ENCODE data around the gene AREL1. TPM values are rescaled to one million over a fixed set of nuclear protein-coding genes. Genes with fewer than 3 reads are reported as not detected.

Gene AREL1
- total RNA-seq, 1 experiment from 2014 or later: 44.7 TPM

DNA sequence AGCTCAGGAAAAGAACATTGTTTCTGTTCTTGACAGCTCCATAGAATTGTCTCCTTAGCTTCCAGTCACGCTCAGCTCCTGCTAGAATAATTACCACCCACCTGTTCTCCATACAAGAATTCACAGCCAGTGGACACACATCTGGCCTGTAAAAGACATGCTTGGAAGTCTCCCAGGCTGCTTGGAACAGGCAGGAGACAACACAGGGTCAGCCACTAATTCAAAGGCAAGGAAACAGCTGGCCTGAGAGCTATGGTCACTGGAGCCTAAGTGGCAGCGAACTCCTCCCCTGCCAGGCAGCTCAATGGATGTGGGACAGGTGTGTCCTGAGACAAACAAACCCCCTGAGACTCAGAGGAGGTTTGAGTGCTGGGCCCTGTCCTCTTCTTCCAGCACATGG is 77.9 kb downstream of the AREL1 start:
- in situ Hi-C loops (cut with HindIII; ENCODE audit: low pct_unique_long_range_greater_than_20kb, low sequenced_read_pairs) (no loop called here), intact Hi-C loops (cut with micrococcal nuclease; ENCODE audit: unreplicated experiment) (no loop called here)
- Histone ChIP-seq H3K36me3 (ENCODE audit: control insufficient read depth, insufficient read depth, low read length) (no peaks in the 10 kb centered on the region), H3K27me3 (ENCODE audit: control insufficient read depth, insufficient read depth, low read length) (no peaks in the 10 kb centered on the region), H3K4me3 (ENCODE audit: low read depth in 2 of 2, low read length in 2 of 2) (no peak overlapping the region), H3K4me1 (ENCODE audit: control insufficient read depth, insufficient read depth, low read length) (no peaks in the 10 kb centered on the region), H3K27ac (ENCODE audit: low read length) (no peak overlapping the region), H3K9me3 (ENCODE audit: control insufficient read depth, insufficient read depth, low read depth, low read length) (no peaks in the 10 kb centered on the region)
- ChIA-PET POLR2A (no interaction called here), CTCF (no interaction called here)
- BruUV-seq (replicated peaks): no TSS peak
- no peak for ATAC-seq
- TF ChIP-seq, protein P1, sequence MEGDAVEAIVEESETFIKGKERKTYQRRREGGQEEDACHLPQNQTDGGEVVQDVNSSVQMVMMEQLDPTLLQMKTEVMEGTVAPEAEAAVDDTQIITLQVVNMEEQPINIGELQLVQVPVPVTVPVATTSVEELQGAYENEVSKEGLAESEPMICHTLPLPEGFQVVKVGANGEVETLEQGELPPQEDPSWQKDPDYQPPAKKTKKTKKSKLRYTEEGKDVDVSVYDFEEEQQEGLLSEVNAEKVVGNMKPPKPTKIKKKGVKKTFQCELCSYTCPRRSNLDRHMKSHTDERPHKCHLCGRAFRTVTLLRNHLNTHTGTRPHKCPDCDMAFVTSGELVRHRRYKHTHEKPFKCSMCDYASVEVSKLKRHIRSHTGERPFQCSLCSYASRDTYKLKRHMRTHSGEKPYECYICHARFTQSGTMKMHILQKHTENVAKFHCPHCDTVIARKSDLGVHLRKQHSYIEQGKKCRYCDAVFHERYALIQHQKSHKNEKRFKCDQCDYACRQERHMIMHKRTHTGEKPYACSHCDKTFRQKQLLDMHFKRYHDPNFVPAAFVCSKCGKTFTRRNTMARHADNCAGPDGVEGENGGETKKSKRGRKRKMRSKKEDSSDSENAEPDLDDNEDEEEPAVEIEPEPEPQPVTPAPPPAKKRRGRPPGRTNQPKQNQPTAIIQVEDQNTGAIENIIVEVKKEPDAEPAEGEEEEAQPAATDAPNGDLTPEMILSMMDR (IDR thresholded peaks at IDR 0.05): no peak
- no peak for TF ChIP-seq POLR2AphosphoS5 (IDR thresholded peaks at IDR 0.05; ENCODE audit: low read depth, low read length)
- TF ChIP-seq TCF7L2 (IDR thresholded peaks at IDR 0.05; ENCODE audit: low read depth, low read length): no peak
- no peak for TF ChIP-seq SIN3A (IDR thresholded peaks at IDR 0.05; ENCODE audit: borderline replicate concordance, insufficient read depth, low read depth, low read length)
- TF ChIP-seq, protein P2, sequence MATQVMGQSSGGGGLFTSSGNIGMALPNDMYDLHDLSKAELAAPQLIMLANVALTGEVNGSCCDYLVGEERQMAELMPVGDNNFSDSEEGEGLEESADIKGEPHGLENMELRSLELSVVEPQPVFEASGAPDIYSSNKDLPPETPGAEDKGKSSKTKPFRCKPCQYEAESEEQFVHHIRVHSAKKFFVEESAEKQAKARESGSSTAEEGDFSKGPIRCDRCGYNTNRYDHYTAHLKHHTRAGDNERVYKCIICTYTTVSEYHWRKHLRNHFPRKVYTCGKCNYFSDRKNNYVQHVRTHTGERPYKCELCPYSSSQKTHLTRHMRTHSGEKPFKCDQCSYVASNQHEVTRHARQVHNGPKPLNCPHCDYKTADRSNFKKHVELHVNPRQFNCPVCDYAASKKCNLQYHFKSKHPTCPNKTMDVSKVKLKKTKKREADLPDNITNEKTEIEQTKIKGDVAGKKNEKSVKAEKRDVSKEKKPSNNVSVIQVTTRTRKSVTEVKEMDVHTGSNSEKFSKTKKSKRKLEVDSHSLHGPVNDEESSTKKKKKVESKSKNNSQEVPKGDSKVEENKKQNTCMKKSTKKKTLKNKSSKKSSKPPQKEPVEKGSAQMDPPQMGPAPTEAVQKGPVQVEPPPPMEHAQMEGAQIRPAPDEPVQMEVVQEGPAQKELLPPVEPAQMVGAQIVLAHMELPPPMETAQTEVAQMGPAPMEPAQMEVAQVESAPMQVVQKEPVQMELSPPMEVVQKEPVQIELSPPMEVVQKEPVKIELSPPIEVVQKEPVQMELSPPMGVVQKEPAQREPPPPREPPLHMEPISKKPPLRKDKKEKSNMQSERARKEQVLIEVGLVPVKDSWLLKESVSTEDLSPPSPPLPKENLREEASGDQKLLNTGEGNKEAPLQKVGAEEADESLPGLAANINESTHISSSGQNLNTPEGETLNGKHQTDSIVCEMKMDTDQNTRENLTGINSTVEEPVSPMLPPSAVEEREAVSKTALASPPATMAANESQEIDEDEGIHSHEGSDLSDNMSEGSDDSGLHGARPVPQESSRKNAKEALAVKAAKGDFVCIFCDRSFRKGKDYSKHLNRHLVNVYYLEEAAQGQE (IDR thresholded peaks at IDR 0.05; ENCODE audit: insufficient read depth in 1 of 2, low read depth in 2 of 2, low read length in 1 of 2): no peak
- DNase-seq (ENCODE audit: low read depth, low spot score): no peak

DNA sequence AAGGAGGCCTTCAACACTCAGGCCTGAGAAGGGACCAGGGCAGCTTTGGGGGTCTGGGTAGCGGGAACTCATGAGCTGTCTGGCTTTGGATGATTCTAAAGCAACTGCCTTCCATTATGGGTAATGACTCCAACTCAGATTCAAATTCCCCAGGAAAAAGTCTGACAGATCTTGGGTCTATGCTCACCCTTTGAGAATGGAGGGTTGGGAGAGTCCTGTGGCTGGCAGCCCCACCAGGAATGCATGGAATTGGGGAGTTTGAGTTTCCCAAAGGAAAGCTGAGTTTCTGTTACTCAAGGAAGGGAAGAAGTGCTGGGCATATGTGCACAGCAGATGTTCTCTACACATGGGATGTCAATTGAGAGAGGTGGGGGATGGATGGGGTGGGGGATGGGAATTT is 78.4 kb downstream of the AREL1 start:
- Histone ChIP-seq H3K27me3 (ENCODE audit: control insufficient read depth, insufficient read depth, low read length) (no peaks in the 10 kb centered on the region), H3K27ac (ENCODE audit: low read length) (no peak overlapping the region; the same call in 1 of the 2 replicates), H3K36me3 (ENCODE audit: control insufficient read depth, insufficient read depth, low read length) (no peaks in the 10 kb centered on the region), H3K4me1 (ENCODE audit: control insufficient read depth, insufficient read depth, low read length) (no peaks in the 10 kb centered on the region), H3K9me3 (ENCODE audit: control insufficient read depth, insufficient read depth, low read depth, low read length) (no peaks in the 10 kb centered on the region), H3K4me3 (ENCODE audit: low read depth in 2 of 2, low read length in 2 of 2) (no peak overlapping the region)
- TF ChIP-seq POLR2AphosphoS5 (IDR thresholded peaks at IDR 0.05; ENCODE audit: low read depth, low read length) (no peak), TCF7L2 (IDR thresholded peaks at IDR 0.05; ENCODE audit: low read depth, low read length) (no peak), SIN3A (IDR thresholded peaks at IDR 0.05; ENCODE audit: borderline replicate concordance, insufficient read depth, low read depth, low read length) (no peak)
- TF ChIP-seq, protein P2 (IDR thresholded peaks at IDR 0.05; ENCODE audit: insufficient read depth in 1 of 2, low read depth in 2 of 2, low read length in 1 of 2): no peak
- TF ChIP-seq, protein P1 (IDR thresholded peaks at IDR 0.05): no peak
- DNase-seq (ENCODE audit: low read depth, low spot score) (no peak), ATAC-seq (no peak)
- CTCF ChIA-PET: no interaction called here
- POLR2A ChIA-PET: no interaction called here
- in situ Hi-C loops (cut with HindIII; ENCODE audit: low pct_unique_long_range_greater_than_20kb, low sequenced_read_pairs): no loop called here
- no TSS peak for BruUV-seq (replicated peaks)
- intact Hi-C loops (cut with micrococcal nuclease; ENCODE audit: unreplicated experiment): no loop called here
